ENCODE results near the gene CARNS1. TPM values are rescaled to one million over a fixed set of nuclear protein-coding genes. Genes with fewer than 3 reads are reported as not detected.
A peak's percentile ranks its signal among the peaks of the same experiment; 100 is the strongest.

CARNS1 gene
- total and polyA plus RNA-seq, 9 of the 15 experiments (the other 6 are each of a cell fraction or from before 2014, with no cell fraction given) = 0.01 to 0.18 (median 0.06) TPM; not detected in 3

DNA sequence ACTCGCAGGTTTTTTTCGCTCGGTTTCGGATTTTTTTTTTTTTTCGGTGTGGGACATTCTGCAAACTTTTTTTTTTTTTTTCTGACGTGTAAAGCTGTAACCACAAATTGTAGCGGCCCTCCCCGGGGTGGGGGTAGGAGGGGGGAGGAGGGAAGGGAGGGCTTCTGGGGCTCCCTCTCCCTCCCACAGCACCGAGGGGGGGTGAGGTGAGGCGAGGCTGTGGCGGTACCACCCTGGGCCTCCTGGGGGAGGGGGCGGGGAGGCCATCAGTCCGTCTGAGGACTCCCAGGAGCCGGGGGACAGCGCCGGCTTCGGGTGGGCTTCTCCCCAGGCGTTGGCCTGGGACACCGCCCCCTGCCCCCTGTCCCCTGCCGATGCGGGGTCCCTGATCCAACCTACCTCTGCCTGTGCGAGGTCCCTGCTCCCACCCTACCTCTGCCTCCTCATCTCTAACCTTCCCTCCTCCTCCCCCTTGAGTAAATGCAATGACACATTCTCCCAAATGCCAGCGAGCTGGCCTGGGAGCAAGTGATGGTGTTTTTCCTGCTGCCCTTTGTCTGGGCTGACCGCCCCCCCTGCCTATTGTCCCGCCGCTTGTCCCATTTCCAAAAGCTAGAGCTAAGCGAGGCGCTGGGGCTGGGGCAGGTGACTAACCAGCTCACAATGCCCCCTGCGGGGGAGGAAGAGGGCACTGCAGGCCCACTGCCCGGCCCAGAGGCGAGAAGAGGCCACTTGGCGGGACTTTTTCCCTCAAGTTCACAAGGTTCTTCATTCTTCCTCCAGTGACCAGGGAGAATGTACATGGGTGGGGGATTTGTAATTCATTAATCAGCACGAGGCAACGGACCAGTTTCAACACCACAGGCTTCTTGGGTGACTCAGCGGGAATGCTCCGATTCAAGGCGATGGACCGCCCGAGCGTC lies 41.6 kb upstream of the CARNS1 start (continued):
- TF ChIP-seq TRIM25 (IDR thresholded peaks at IDR 0.05; ENCODE audit: borderline replicate concordance) (no peak), NFATC3 (IDR thresholded peaks at IDR 0.05) (no peak), ELF1 (tag; IDR thresholded peaks at IDR 0.05) (no peak), PRPF4 (IDR thresholded peaks at IDR 0.05; ENCODE audit: insufficient read depth, low read depth, low read length, poor library complexity, severe bottlenecking) (no peak), CREM (IDR thresholded peaks at IDR 0.05; ENCODE audit: low read depth) (peak; percentile 68), RBFOX2 (IDR thresholded peaks at IDR 0.05; ENCODE audit: low read depth, low read length) (peak; percentile 49), ZNF124 (CRISPR knock-in tag; IDR thresholded peaks at IDR 0.05) (no peak), ZNF436 (CRISPR knock-in tag; IDR thresholded peaks at IDR 0.05) (no peak), BRD9 (IDR thresholded peaks at IDR 0.05; ENCODE audit: low read depth, partially characterized antibody) (peak; percentile 78), CBX2 (IDR thresholded peaks at IDR 0.05; ENCODE audit: insufficient read depth, low read length, poor library complexity, severe bottlenecking) (no peak)
- TF ChIP-seq, protein P1, sequence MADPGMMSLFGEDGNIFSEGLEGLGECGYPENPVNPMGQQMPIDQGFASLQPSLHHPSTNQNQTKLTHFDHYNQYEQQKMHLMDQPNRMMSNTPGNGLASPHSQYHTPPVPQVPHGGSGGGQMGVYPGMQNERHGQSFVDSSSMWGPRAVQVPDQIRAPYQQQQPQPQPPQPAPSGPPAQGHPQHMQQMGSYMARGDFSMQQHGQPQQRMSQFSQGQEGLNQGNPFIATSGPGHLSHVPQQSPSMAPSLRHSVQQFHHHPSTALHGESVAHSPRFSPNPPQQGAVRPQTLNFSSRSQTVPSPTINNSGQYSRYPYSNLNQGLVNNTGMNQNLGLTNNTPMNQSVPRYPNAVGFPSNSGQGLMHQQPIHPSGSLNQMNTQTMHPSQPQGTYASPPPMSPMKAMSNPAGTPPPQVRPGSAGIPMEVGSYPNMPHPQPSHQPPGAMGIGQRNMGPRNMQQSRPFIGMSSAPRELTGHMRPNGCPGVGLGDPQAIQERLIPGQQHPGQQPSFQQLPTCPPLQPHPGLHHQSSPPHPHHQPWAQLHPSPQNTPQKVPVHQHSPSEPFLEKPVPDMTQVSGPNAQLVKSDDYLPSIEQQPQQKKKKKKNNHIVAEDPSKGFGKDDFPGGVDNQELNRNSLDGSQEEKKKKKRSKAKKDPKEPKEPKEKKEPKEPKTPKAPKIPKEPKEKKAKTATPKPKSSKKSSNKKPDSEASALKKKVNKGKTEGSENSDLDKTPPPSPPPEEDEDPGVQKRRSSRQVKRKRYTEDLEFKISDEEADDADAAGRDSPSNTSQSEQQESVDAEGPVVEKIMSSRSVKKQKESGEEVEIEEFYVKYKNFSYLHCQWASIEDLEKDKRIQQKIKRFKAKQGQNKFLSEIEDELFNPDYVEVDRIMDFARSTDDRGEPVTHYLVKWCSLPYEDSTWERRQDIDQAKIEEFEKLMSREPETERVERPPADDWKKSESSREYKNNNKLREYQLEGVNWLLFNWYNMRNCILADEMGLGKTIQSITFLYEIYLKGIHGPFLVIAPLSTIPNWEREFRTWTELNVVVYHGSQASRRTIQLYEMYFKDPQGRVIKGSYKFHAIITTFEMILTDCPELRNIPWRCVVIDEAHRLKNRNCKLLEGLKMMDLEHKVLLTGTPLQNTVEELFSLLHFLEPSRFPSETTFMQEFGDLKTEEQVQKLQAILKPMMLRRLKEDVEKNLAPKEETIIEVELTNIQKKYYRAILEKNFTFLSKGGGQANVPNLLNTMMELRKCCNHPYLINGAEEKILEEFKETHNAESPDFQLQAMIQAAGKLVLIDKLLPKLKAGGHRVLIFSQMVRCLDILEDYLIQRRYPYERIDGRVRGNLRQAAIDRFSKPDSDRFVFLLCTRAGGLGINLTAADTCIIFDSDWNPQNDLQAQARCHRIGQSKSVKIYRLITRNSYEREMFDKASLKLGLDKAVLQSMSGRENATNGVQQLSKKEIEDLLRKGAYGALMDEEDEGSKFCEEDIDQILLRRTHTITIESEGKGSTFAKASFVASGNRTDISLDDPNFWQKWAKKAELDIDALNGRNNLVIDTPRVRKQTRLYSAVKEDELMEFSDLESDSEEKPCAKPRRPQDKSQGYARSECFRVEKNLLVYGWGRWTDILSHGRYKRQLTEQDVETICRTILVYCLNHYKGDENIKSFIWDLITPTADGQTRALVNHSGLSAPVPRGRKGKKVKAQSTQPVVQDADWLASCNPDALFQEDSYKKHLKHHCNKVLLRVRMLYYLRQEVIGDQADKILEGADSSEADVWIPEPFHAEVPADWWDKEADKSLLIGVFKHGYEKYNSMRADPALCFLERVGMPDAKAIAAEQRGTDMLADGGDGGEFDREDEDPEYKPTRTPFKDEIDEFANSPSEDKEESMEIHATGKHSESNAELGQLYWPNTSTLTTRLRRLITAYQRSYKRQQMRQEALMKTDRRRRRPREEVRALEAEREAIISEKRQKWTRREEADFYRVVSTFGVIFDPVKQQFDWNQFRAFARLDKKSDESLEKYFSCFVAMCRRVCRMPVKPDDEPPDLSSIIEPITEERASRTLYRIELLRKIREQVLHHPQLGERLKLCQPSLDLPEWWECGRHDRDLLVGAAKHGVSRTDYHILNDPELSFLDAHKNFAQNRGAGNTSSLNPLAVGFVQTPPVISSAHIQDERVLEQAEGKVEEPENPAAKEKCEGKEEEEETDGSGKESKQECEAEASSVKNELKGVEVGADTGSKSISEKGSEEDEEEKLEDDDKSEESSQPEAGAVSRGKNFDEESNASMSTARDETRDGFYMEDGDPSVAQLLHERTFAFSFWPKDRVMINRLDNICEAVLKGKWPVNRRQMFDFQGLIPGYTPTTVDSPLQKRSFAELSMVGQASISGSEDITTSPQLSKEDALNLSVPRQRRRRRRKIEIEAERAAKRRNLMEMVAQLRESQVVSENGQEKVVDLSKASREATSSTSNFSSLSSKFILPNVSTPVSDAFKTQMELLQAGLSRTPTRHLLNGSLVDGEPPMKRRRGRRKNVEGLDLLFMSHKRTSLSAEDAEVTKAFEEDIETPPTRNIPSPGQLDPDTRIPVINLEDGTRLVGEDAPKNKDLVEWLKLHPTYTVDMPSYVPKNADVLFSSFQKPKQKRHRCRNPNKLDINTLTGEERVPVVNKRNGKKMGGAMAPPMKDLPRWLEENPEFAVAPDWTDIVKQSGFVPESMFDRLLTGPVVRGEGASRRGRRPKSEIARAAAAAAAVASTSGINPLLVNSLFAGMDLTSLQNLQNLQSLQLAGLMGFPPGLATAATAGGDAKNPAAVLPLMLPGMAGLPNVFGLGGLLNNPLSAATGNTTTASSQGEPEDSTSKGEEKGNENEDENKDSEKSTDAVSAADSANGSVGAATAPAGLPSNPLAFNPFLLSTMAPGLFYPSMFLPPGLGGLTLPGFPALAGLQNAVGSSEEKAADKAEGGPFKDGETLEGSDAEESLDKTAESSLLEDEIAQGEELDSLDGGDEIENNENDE (IDR thresholded peaks at IDR 0.05; ENCODE audit: low read depth, low read length) = no peak
- TF ChIP-seq, protein P2, sequence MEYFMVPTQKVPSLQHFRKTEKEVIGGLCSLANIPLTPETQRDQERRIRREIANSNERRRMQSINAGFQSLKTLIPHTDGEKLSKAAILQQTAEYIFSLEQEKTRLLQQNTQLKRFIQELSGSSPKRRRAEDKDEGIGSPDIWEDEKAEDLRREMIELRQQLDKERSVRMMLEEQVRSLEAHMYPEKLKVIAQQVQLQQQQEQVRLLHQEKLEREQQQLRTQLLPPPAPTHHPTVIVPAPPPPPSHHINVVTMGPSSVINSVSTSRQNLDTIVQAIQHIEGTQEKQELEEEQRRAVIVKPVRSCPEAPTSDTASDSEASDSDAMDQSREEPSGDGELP (CRISPR knock-in tag; IDR thresholded peaks at IDR 0.05; ENCODE audit: borderline replicate concordance) = peak; percentile 59; the same call in 1 of the 2 replicates

Measured in K562 (cell line).